ELR (cell line): Measurements from ENCODE around the gene MICA.
A peak's percentile ranks its signal among the peaks of the same experiment; 100 is the strongest.
"Not testable (repeated sequence)": the region's sequence is repeated elsewhere in the genome, so short reads cannot be mapped to it uniquely, and the experiment has no call there.

ENCODE experiments used
- DNase-seq: peaks from one replicate; pipeline ENCODE4 v3.0.0-alpha.2; 2015; ENCODE audit warnings: low read depth

The MICA gene

GRCh38 chr6:31414148-31414770 lies 10.9 kb downstream of the MICA start:
- not testable (repeated sequence) for DNase-seq

GRCh38 chr6:31414771-31415265 lies 11.4 kb downstream of the MICA start:
- DNase-seq = no peak

GRCh38 chr6:31416394-31417014 lies 13.1 kb downstream of the MICA start:
- DNase-seq = no peak

- DNase-seq = no peak
Observed at GRCh38 chr6:31418251-31418650, 14.9 kb downstream of the MICA start.

- no peak for DNase-seq
Observed at GRCh38 chr6:31419842-31420241, 16.4 kb downstream of the MICA start.

GRCh38 chr6:31420546-31420945 lies 17.2 kb downstream of the MICA start:
- DNase-seq = no peak

GRCh38 chr6:31422587-31422986 lies 19.2 kb downstream of the MICA start:
- no peak for DNase-seq

GRCh38 chr6:31423550-31423949 lies 20.2 kb downstream of the MICA start:
- DNase-seq = no peak

GRCh38 chr6:31426395-31427354 lies 23.3 kb downstream of the MICA start:
- DNase-seq = no peak

- no peak for DNase-seq
Observed at GRCh38 chr6:31430449-31430848, 27.1 kb downstream of the MICA start.

- DNase-seq = not testable (repeated sequence)
Observed at GRCh38 chr6:31435051-31435450, 31.7 kb downstream of the MICA start.

- no peak for DNase-seq
Observed at GRCh38 chr6:31438222-31438621, 34.8 kb downstream of the MICA start.

GRCh38 chr6:31438677-31439076 lies 35.3 kb downstream of the MICA start:
- DNase-seq = no peak

- peak; percentile 81 for DNase-seq
Observed at GRCh38 chr6:31441365-31442267, 38.2 kb downstream of the MICA start.

- no peak for DNase-seq
Observed at GRCh38 chr6:31446481-31446880, 43.1 kb downstream of the MICA start.

- not testable (repeated sequence) for DNase-seq
Observed at GRCh38 chr6:31446999-31447789, 43.8 kb downstream of the MICA start.

GRCh38 chr6:31450751-31451150 lies 47.4 kb downstream of the MICA start:
- DNase-seq = no peak

- DNase-seq = no peak
Observed at GRCh38 chr6:31452859-31453258, 49.5 kb downstream of the MICA start.

- no peak for DNase-seq
Observed at GRCh38 chr6:31453259-31453658, 49.9 kb downstream of the MICA start.

GRCh38 chr6:31459864-31460263 lies 56.5 kb downstream of the MICA start:
- DNase-seq = not testable (repeated sequence)
